Fibroblast of skin of left quadriceps (primary cell): ENCODE data around the gene VWA5B1.

Source experiments
- DNase-seq, 2 experiments: peaks; one replicate each; pipeline ENCODE4 v3.0.0-alpha.2; 2013; ENCODE audit warnings: low read depth in 2 of 2

Gene VWA5B1

GRCh38 chr1:20322081-20322824, 31.6 kb downstream of the VWA5B1 start:
- no peak for DNase-seq

- no peak for DNase-seq
Measured at GRCh38 chr1:20322825-20323612, 32.3 kb downstream of the VWA5B1 start.

- no peak for DNase-seq
Measured at GRCh38 chr1:20323613-20323920, 32.9 kb downstream of the VWA5B1 start.

GRCh38 chr1:20324704-20325406, 34.2 kb downstream of the VWA5B1 start:
- DNase-seq = no peak

- no peak for DNase-seq
Measured at GRCh38 chr1:20325407-20325843, 34.8 kb downstream of the VWA5B1 start.

- DNase-seq = no peak
Measured at GRCh38 chr1:20325844-20326420, 35.3 kb downstream of the VWA5B1 start.

DNA sequence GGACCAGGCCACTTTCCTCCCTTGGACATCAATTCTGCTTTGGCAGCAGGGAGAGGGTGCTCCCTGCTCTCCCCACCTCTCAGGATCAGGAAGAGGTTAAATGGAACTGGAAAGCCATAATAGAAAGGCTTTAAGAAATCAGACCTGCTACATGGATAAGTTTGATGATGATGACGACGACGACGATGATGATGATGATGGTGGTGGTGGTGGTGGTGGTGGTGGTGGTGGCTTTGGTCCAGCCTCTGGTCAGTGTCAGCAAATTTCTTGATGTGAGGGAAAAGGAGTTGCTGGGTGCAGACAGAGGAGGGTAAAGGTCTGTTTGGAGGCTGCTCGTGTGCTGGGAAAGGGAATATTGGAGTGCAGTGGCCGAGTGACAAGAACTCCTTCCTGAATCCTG, 36.8 kb downstream of the VWA5B1 start:
- DNase-seq = no peak

- DNase-seq = no peak
Measured at GRCh38 chr1:20328201-20328600, 37.5 kb downstream of the VWA5B1 start.

- DNase-seq = no peak
Measured at GRCh38 chr1:20329793-20330542, 39.3 kb downstream of the VWA5B1 start.

- no peak for DNase-seq
Measured at GRCh38 chr1:20334103-20334502, 43.4 kb downstream of the VWA5B1 start.

GRCh38 chr1:20336105-20336605, 45.5 kb downstream of the VWA5B1 start:
- no peak for DNase-seq

GRCh38 chr1:20337581-20337980, 46.9 kb downstream of the VWA5B1 start:
- no peak for DNase-seq

GRCh38 chr1:20339811-20340457, 49.3 kb downstream of the VWA5B1 start:
- DNase-seq = no peak

DNA sequence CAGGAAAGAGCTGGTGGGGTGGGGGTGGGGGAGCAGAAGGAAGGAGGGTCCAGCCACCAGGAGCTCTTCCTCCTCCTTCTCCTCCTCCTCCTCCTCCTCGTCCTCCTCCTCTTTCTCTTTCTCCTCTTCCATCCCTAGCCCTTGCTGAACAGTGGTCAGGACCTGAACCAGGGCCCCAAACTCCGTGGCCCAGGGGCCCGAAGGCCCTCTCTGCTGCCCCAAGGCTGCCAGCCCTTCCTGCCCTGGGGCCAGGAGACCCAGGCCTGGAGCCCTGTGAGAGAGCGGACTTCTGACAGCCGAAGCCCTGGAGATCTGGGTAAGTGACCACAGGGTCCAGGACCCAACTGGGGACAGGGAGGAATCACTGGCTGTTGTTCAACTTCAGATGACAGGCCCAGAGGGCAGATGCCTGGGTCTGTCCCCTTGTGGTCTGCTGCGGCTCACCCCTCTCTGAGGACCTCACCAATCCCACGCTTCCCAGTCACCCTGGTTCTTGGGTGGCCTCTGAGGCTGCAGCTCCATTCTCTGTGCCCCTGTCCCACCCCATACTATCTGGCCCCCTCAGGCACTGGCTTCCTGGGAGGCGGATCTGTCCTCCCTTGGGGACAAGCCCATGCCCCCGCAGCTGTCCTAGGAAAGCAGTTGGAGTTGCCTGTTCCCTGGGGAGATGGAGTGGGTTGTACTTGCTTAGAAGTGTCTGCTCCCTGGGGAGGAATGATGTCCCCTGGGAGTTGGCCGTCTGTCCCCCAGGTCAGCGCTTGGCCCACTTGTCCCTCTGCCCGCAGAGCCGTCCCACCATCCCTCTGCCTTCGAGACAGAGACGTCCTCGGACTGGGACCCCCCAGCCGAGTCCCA, 51.8 kb downstream of the VWA5B1 start:
- DNase-seq = no peak

GRCh38 chr1:20343149-20343937, 52.7 kb downstream of the VWA5B1 start:
- DNase-seq = no peak

GRCh38 chr1:20343938-20344302, 53.2 kb downstream of the VWA5B1 start:
- no peak for DNase-seq

- no peak for DNase-seq
Measured at GRCh38 chr1:20344738-20345137, 54.1 kb downstream of the VWA5B1 start.

DNA sequence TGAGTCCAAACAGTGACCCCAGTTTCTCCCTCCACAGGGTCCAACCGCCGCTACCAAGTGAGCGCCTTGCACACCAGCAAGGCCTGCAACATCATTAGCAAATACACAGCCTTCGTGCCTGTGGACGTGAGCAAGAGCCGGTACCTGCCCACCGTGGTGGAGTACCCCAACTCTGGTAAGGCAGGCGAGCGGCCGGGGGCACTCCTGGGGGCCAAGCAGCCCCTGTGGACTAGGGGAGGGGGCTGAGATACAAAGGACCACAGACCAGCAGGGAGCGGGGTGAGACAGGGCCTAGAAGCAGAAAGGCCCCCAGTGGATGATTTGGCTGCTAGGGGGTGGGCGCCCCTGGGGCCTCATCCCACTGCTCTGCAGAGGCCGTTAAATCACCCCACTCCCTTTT, 54.7 kb downstream of the VWA5B1 start:
- no peak for DNase-seq

DNA sequence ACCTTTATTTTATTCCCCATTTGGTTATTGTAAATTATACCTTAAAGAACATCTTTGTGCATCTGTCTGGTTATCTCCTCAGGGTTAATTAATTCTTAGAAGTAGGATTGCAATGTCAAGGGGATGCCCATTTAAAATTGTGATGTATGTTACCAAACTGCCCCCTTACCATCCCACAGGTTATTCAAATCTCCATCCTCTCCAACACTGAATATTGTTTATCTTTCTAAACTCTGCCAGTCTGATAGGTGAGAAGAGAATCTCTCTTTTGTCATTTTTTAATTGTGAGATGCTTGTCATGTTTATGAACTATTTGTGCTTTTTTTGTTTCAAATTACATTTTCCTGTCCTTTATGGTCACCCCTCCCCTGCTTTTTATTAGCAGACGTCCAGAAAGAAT, 55.8 kb downstream of the VWA5B1 start:
- no peak for DNase-seq
